ENCODE results near the gene HBEGF. TPM values are rescaled to one million over a fixed set of nuclear protein-coding genes. Genes with fewer than 3 reads are reported as not detected.

Gene HBEGF
- total RNA-seq, 1 donor from 2014 or later: 0.49 TPM

- TF ChIP-seq CTCF (IDR thresholded peaks at IDR 0.05): no peak
- CTCF ChIA-PET: no interaction called here
- H3K27me3 Mint-ChIP-seq: peaks cover 3% of the 10 kb centered on the region
- intact Hi-C loops (cut with micrococcal nuclease): loop anchor here (5.0 kb wide), 3 partner anchors 124 to 1834 kb away; partner anchors contain the start of genes CYSTM1 and EGR1
- H3K4me1 Mint-ChIP-seq: peaks cover 24% of the 10 kb centered on the region
- POLR2A ChIA-PET: no interaction called here
- ATAC-seq (ENCODE audit: low read depth) (no peak), DNase-seq (no peak)
- H3K4me3 Mint-ChIP-seq: peak overlapping the region; percentile 41
- H3K36me3 Mint-ChIP-seq (ENCODE audit: low read depth): peaks cover 34% of the 10 kb centered on the region
- H3K9me3 Mint-ChIP-seq: no peaks in the 10 kb centered on the region
- no peak overlapping the region for H3K27ac Mint-ChIP-seq
Observed at GRCh38 chr5:140301136-140301535, 45.3 kb downstream of the HBEGF start.

- H3K27me3 Mint-ChIP-seq: no peaks in the 10 kb centered on the region
- H3K4me3 Mint-ChIP-seq: no peak overlapping the region
- peaks cover 37% of the 10 kb centered on the region for H3K4me1 Mint-ChIP-seq
- no peaks in the 10 kb centered on the region for H3K9me3 Mint-ChIP-seq
- ChIA-PET CTCF (no interaction called here), POLR2A (no interaction called here)
- intact Hi-C loops (cut with micrococcal nuclease): no loop called here
- H3K27ac Mint-ChIP-seq: no peak overlapping the region
- peaks cover 38% of the 10 kb centered on the region for H3K36me3 Mint-ChIP-seq (ENCODE audit: low read depth)
- TF ChIP-seq CTCF (IDR thresholded peaks at IDR 0.05): no peak
- ATAC-seq (ENCODE audit: low read depth) (no peak), DNase-seq (no peak)
Observed at GRCh38 chr5:140299056-140299455, 47.3 kb downstream of the HBEGF start.

GRCh38 chr5:140298183-140298601, 48.2 kb downstream of the HBEGF start:
- intact Hi-C loops (cut with micrococcal nuclease): no loop called here
- DNase-seq: no peak
- Mint-ChIP-seq H3K4me3 (no peak overlapping the region), H3K27me3 (no peaks in the 10 kb centered on the region), H3K9me3 (no peaks in the 10 kb centered on the region), H3K27ac (no peak overlapping the region), H3K36me3 (ENCODE audit: low read depth) (peaks cover 38% of the 10 kb centered on the region), H3K4me1 (peaks cover 41% of the 10 kb centered on the region)
- CTCF ChIA-PET: interaction anchor here (0.9 to 1.6 kb wide), 2 partner anchors 53 to 58 kb away, joined by 3 read pairs; no protein-coding TSS in a partner anchor
- POLR2A ChIA-PET: no interaction called here
- TF ChIP-seq CTCF (IDR thresholded peaks at IDR 0.05): no peak
- no peak for ATAC-seq (ENCODE audit: low read depth)

- Mint-ChIP-seq H3K4me1 (peaks cover 36% of the 10 kb centered on the region), H3K27me3 (no peaks in the 10 kb centered on the region), H3K4me3 (no peak overlapping the region), H3K36me3 (ENCODE audit: low read depth) (peaks cover 32% of the 10 kb centered on the region), H3K27ac (no peak overlapping the region), H3K9me3 (no peaks in the 10 kb centered on the region)
- no peak for TF ChIP-seq CTCF (IDR thresholded peaks at IDR 0.05)
- ChIA-PET POLR2A (interaction anchor here (0.6 kb wide), 1 partner anchor 50 kb away, joined by 5 read pairs; no protein-coding TSS in a partner anchor), CTCF (interaction anchor here (0.9 to 1.6 kb wide), 2 partner anchors 53 to 57 kb away, joined by 3 read pairs; no protein-coding TSS in a partner anchor)
- intact Hi-C loops (cut with micrococcal nuclease): no loop called here
- ATAC-seq (ENCODE audit: low read depth) (no peak), DNase-seq (no peak)
Observed at GRCh38 chr5:140297283-140297682, 49.1 kb downstream of the HBEGF start.

GRCh38 chr5:140296289-140296688, 50.1 kb downstream of the HBEGF start:
- H3K4me3 Mint-ChIP-seq: no peak overlapping the region
- DNase-seq: no peak
- intact Hi-C loops (cut with micrococcal nuclease): no loop called here
- CTCF ChIA-PET: interaction anchor here (1.4 kb wide), 1 partner anchor 55 kb away, joined by 3 read pairs; no protein-coding TSS in a partner anchor
- H3K9me3 Mint-ChIP-seq: no peaks in the 10 kb centered on the region
- H3K27me3 Mint-ChIP-seq: no peaks in the 10 kb centered on the region
- no peak for ATAC-seq (ENCODE audit: low read depth)
- peaks cover 32% of the 10 kb centered on the region for H3K36me3 Mint-ChIP-seq (ENCODE audit: low read depth)
- POLR2A ChIA-PET: no interaction called here
- H3K4me1 Mint-ChIP-seq: peaks cover 30% of the 10 kb centered on the region
- no peak overlapping the region for H3K27ac Mint-ChIP-seq
- TF ChIP-seq CTCF (IDR thresholded peaks at IDR 0.05): no peak

Measured in activated B cell treated with CpG ODN at 0.5 μM for 24 hours (primary cell).